SK-N-SH (cell line): ENCODE measurements around the gene CHD6.

Experiments used
- CHD2 ChIP-seq: fragments of 150-350 bp; IDR thresholded peaks from 2 replicates; pipeline ENCODE4 v1.6.1; 2018; ENCODE audit warnings: low read length; ENCODE audit not compliant: partially characterized antibody
- CTCF ChIP-seq: fragments of 200-600 bp; sonication (generic); IDR thresholded peaks from 2 replicates; pipeline ENCODE4 v1.6.1; 2017; ENCODE audit warnings: antibody characterized with exemption, mild to moderate bottlenecking, moderate library complexity
- IRF3 ChIP-seq: fragments of 150-350 bp; IDR thresholded peaks from 2 replicates; pipeline ENCODE4 v1.6.1; 2016; ENCODE audit warnings: mild to moderate bottlenecking, low read depth, low read length
- MAX ChIP-seq: IDR thresholded peaks from 2 replicates; pipeline ENCODE4 v1.4.0; 2012; ENCODE audit warnings: low read depth
- MXI1 ChIP-seq: IDR thresholded peaks from 2 replicates; pipeline ENCODE4 v1.6.1; 2012; ENCODE audit warnings: mild to moderate bottlenecking, low read depth, low read length, improper control_type of control experiment
- POLR2AphosphoS5 ChIP-seq: IDR thresholded peaks from 2 replicates; pipeline ENCODE4 v1.6.1; 2012; ENCODE audit warnings: low read depth, low read length
- TAF1 ChIP-seq: IDR thresholded peaks from 2 replicates; pipeline ENCODE4 v1.6.1; 2012; ENCODE audit warnings: low read depth, mild to moderate bottlenecking, low read length, moderate library complexity, borderline replicate concordance
- TCF12 ChIP-seq: IDR thresholded peaks from 2 replicates; pipeline ENCODE4 v1.4.0; 2012
- YY1 ChIP-seq: IDR thresholded peaks from 2 replicates; pipeline ENCODE4 v1.4.0; 2012; ENCODE audit warnings: low read depth, mild to moderate bottlenecking

- TF ChIP-seq TAF1 (no peak), CTCF (no peak; the same call in 1 of the 2 replicates), MAX (no peak), POLR2AphosphoS5 (no peak), IRF3 (no peak), TCF12 (no peak), YY1 (no peak), MXI1 (no peak), CHD2 (no peak)
These were observed 266.1 kb downstream of the CHD6 start for GRCh38 chr20:41352106-41352505.
